ENCODE measurements around the gene ARMH4. TPM values are rescaled to one million over a fixed set of nuclear protein-coding genes. Genes with fewer than 3 reads are reported as not detected.
A peak's percentile ranks its signal among the peaks of the same experiment; 100 is the strongest.

The ARMH4 gene
- polyA plus RNA-seq, 1 experiment = 1.6 TPM

- ChIA-PET CTCF (no interaction called here), POLR2A (no interaction called here)
- DNase-seq (ENCODE audit: low read depth) = peak; percentile 45
- TF ChIP-seq CTCF (IDR thresholded peaks at IDR 0.05; ENCODE audit: insufficient read depth, low read depth, low read length) = no peak
- Histone ChIP-seq H3K27me3 (ENCODE audit: control insufficient read depth, insufficient read depth, low read length) (no peaks in the 10 kb centered on the region; the same call in 1 of the 2 replicates), H3K36me3 (ENCODE audit: control insufficient read depth, insufficient read depth, low read length) (no peaks in the 10 kb centered on the region), H3K4me3 (ENCODE audit: low read depth, low read length) (no peak overlapping the region)
Measured at GRCh38 chr14:58171090-58171489, 19.1 kb upstream of the ARMH4 start.

- DNase-seq (ENCODE audit: low read depth) = no peak
- Histone ChIP-seq H3K27me3 (ENCODE audit: control insufficient read depth, insufficient read depth, low read length) (no peaks in the 10 kb centered on the region), H3K36me3 (ENCODE audit: control insufficient read depth, insufficient read depth, low read length) (no peaks in the 10 kb centered on the region), H3K4me3 (ENCODE audit: low read depth, low read length) (no peak overlapping the region)
- TF ChIP-seq CTCF (IDR thresholded peaks at IDR 0.05; ENCODE audit: insufficient read depth, low read depth, low read length) = no peak
- CTCF ChIA-PET = interaction anchor here (1.2 to 4.8 kb wide), 5 partner anchors 12 to 60 kb away, joined by 3 to 38 read pairs (median 4); partner anchors contain the start of genes ACTR10 and ARMH4
- POLR2A ChIA-PET = no interaction called here
Measured at GRCh38 chr14:58167891-58168290, 15.9 kb upstream of the ARMH4 start.

GRCh38 chr14:58167057-58167456 is 15.0 kb upstream of the ARMH4 start:
- ChIA-PET CTCF (interaction anchor here (0.5 to 4.8 kb wide), 11 partner anchors 9 to 937 kb away, joined by 3 to 38 read pairs (median 4); no protein-coding TSS in a partner anchor), POLR2A (no interaction called here)
- no peaks in the 10 kb centered on the region for H3K27me3 ChIP-seq (ENCODE audit: control insufficient read depth, insufficient read depth, low read length)
- DNase-seq (ENCODE audit: low read depth) = no peak
- H3K4me3 ChIP-seq (ENCODE audit: low read depth, low read length) = no peak overlapping the region
- TF ChIP-seq CTCF (IDR thresholded peaks at IDR 0.05; ENCODE audit: insufficient read depth, low read depth, low read length) = no peak
- no peaks in the 10 kb centered on the region for H3K36me3 ChIP-seq (ENCODE audit: control insufficient read depth, insufficient read depth, low read length)

- Histone ChIP-seq H3K36me3 (ENCODE audit: control insufficient read depth, insufficient read depth, low read length) (no peaks in the 10 kb centered on the region), H3K27me3 (ENCODE audit: control insufficient read depth, insufficient read depth, low read length) (no peaks in the 10 kb centered on the region), H3K4me3 (ENCODE audit: low read depth, low read length) (no peak overlapping the region)
- TF ChIP-seq CTCF (IDR thresholded peaks at IDR 0.05; ENCODE audit: insufficient read depth, low read depth, low read length) = peak; percentile 86
- ChIA-PET CTCF (interaction anchor here (0.6 to 4.8 kb wide), 14 partner anchors 8 to 936 kb away, joined by 3 to 38 read pairs (median 4); no protein-coding TSS in a partner anchor), POLR2A (no interaction called here)
- DNase-seq (ENCODE audit: low read depth) = peak; percentile 22
Measured at GRCh38 chr14:58166005-58166983, 14.3 kb upstream of the ARMH4 start.

- Histone ChIP-seq H3K27me3 (ENCODE audit: control insufficient read depth, insufficient read depth, low read length) (no peaks in the 10 kb centered on the region), H3K36me3 (ENCODE audit: control insufficient read depth, insufficient read depth, low read length) (no peaks in the 10 kb centered on the region), H3K4me3 (ENCODE audit: low read depth, low read length) (no peak overlapping the region)
- ChIA-PET CTCF (no interaction called here), POLR2A (no interaction called here)
- TF ChIP-seq CTCF (IDR thresholded peaks at IDR 0.05; ENCODE audit: insufficient read depth, low read depth, low read length) = no peak
- DNase-seq (ENCODE audit: low read depth) = no peak
Measured at GRCh38 chr14:58160561-58160960, 8.5 kb upstream of the ARMH4 start.

Data from BJ (cell line).